ENCODE data around the gene NXN.
"Not testable (repeated sequence)": the region's sequence is repeated elsewhere in the genome, so short reads cannot be mapped to it uniquely, and the experiment has no call there.

Gene NXN

DNA sequence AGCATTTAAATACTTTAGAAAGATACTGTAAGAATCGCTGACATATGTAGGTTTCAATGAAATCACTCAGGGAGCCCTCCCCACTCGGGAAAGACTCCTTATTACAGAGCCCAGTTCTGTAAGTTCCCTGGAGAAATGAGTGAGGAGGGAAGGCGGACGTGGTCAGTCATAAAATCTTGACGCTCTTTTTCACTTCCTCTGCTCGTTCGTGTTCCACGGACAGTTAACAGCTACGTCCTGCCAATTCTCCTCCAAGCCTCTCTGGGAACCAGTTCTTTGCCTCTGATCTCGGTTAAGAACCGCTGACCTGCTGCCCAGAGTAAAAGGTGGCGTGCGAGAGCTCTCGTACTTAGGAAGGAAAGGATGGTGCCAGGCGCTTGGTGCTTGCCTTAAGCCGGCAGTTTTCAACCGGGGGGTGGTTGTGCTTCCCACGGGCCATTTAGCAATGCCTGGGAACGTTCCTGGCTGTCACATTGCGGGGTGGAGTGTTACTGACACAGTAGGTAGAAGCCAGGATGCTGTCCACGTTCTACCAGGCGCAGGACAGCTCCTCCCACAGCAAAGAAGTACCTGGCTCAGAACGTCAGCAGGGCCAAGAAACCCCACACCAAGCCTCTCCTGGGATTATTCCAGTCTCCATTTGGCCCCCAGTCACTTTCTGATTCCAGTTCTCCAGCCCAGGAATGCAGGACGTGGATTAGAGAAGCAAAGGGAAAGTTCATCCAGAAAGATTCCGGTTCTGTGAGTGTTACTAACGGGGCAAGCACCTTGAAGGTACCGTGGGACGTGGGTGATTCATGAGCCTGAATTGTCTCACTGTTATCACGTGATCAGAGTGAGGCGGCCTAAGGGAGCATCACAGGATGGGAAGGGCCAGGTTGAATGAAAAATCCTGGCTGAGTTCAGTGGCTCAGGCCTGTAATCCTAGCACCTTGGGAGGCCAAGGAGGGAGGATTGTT lies 109.7 kb downstream of the NXN start:
- TF ChIP-seq, protein P1, sequence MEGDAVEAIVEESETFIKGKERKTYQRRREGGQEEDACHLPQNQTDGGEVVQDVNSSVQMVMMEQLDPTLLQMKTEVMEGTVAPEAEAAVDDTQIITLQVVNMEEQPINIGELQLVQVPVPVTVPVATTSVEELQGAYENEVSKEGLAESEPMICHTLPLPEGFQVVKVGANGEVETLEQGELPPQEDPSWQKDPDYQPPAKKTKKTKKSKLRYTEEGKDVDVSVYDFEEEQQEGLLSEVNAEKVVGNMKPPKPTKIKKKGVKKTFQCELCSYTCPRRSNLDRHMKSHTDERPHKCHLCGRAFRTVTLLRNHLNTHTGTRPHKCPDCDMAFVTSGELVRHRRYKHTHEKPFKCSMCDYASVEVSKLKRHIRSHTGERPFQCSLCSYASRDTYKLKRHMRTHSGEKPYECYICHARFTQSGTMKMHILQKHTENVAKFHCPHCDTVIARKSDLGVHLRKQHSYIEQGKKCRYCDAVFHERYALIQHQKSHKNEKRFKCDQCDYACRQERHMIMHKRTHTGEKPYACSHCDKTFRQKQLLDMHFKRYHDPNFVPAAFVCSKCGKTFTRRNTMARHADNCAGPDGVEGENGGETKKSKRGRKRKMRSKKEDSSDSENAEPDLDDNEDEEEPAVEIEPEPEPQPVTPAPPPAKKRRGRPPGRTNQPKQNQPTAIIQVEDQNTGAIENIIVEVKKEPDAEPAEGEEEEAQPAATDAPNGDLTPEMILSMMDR (IDR thresholded peaks at IDR 0.05; ENCODE audit: low read depth, low read length) = no peak
- H3K4me3 ChIP-seq (ENCODE audit: low read depth, low read length) = no peak overlapping the region

- TF ChIP-seq, protein P1 (IDR thresholded peaks at IDR 0.05; ENCODE audit: low read depth, low read length) = no peak
- H3K4me3 ChIP-seq (ENCODE audit: low read depth, low read length) = no peak overlapping the region
Observed at GRCh38 chr17:869086-869485, 110.5 kb downstream of the NXN start.

GRCh38 chr17:867896-868489 lies 111.6 kb downstream of the NXN start:
- TF ChIP-seq, protein P1 (IDR thresholded peaks at IDR 0.05; ENCODE audit: low read depth, low read length) = no peak
- no peak overlapping the region for H3K4me3 ChIP-seq (ENCODE audit: low read depth, low read length)

GRCh38 chr17:867238-867637 lies 112.3 kb downstream of the NXN start:
- H3K4me3 ChIP-seq (ENCODE audit: low read depth, low read length) = not testable (repeated sequence)

DNA sequence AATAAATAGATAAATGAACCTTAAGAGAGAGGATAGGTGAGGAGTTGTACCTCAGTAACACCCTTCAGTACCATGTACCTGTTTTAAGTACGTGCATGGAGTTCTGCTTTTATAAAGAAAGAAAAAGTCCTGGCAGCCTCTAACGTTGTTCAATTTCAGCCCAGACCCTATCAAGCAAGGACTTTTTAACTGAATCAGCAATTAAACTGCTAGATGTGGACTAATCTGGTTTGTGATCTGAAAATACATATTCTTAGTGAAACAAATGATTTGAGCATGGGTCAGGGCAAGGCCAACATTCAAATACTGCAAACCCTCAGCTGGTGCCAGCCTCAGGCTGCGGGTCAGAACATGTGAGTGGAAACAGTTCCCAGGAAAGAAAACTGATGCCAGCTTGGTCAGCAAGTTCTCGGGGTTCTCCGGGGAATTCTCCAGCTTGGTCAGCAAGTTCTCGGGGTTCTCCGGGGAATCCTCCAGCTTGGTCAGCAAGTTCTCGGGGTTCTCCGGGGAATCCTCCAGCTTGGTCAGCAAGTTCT lies 112.9 kb downstream of the NXN start:
- TF ChIP-seq, protein P1 (IDR thresholded peaks at IDR 0.05; ENCODE audit: low read depth, low read length) = no peak
- H3K4me3 ChIP-seq (ENCODE audit: low read depth, low read length) = no peak overlapping the region

- H3K4me3 ChIP-seq (ENCODE audit: low read depth, low read length) = no peak overlapping the region
Observed at GRCh38 chr17:864315-864714, 115.3 kb downstream of the NXN start.

DNA sequence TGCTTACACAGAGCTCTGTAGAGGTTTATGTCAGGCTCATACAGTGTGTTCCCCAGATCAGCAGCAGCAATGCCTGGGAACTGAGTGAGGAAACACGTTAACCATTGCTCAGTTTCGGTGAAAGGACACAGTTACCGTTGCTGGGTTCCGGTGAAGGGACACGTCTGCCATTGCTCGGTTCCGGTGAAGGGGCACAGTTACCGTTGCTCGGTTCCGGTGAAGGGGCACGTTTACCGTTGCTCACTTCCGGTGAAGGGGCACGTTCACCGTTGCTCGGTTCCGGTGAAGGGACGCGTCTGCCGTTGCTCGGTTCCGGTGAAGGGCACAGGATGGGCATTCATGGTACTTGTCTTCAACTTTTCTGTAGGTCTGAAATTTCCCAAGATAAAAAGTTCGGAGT lies 115.7 kb downstream of the NXN start:
- no peak overlapping the region for H3K4me3 ChIP-seq (ENCODE audit: low read depth, low read length)
- TF ChIP-seq, protein P1 (IDR thresholded peaks at IDR 0.05; ENCODE audit: low read depth, low read length) = no peak

More at GRCh38 chr17:864315-864714, 115.3 kb downstream of the NXN start:
- TF ChIP-seq, protein P1 (IDR thresholded peaks at IDR 0.05; ENCODE audit: low read depth, low read length) = no peak

Data from WI38 (cell line).